Measurements from ENCODE around the gene RSL1D1.

RSL1D1 gene

GRCh38 chr16:11851294-11852091, at the start of gene RSL1D1:
TSS of gene RSL1D1 (minus strand) at chr16:11851542. CDS start at chr16:11851512, 30 bp downstream.
- no peak for TF ChIP-seq FOXP2 (optimal IDR thresholded peaks at IDR 0.05; ENCODE audit: control extremely low read depth, extremely low read length, insufficient read depth)
- no peak for TF ChIP-seq EZH2 (IDR thresholded peaks at IDR 0.05)
- peak; percentile 97 for TF ChIP-seq POLR2AphosphoS5 (IDR thresholded peaks at IDR 0.05; ENCODE audit: borderline replicate concordance, low read depth, low read length)
- Histone ChIP-seq H3K9me3 (ENCODE audit: low read depth, low read length) (no peaks in the 10 kb centered on the region), H3K27ac (peak within 1 kb of the TSS; percentile 85), H3K4me3 (peak within 1 kb of the TSS; percentile 98), H3K36me3 (ENCODE audit: insufficient read depth, low read length) (peaks cover 43% of the 10 kb centered on the region), H3K9ac (ENCODE audit: insufficient read length) (peak within 1 kb of the TSS; percentile 99)
- peak; percentile 65 for DNase-seq (ENCODE audit: low read depth, low spot score)

- DNase-seq (ENCODE audit: low read depth, low spot score) = no peak
- Histone ChIP-seq H3K9me3 (ENCODE audit: low read depth, low read length) (no peaks in the 10 kb centered on the region), H3K9ac (ENCODE audit: insufficient read length) (no peak overlapping the region), H3K4me3 (no peak overlapping the region), H3K27ac (no peak overlapping the region), H3K36me3 (ENCODE audit: insufficient read depth, low read length) (peaks cover 15% of the 10 kb centered on the region)
- TF ChIP-seq POLR2AphosphoS5 (IDR thresholded peaks at IDR 0.05; ENCODE audit: borderline replicate concordance, low read depth, low read length) = no peak
- TF ChIP-seq FOXP2 (optimal IDR thresholded peaks at IDR 0.05; ENCODE audit: control extremely low read depth, extremely low read length, insufficient read depth) = no peak
- TF ChIP-seq EZH2 (IDR thresholded peaks at IDR 0.05) = no peak
Observed at GRCh38 chr16:11901091-11901490, 49.7 kb upstream of the RSL1D1 start.

DNA sequence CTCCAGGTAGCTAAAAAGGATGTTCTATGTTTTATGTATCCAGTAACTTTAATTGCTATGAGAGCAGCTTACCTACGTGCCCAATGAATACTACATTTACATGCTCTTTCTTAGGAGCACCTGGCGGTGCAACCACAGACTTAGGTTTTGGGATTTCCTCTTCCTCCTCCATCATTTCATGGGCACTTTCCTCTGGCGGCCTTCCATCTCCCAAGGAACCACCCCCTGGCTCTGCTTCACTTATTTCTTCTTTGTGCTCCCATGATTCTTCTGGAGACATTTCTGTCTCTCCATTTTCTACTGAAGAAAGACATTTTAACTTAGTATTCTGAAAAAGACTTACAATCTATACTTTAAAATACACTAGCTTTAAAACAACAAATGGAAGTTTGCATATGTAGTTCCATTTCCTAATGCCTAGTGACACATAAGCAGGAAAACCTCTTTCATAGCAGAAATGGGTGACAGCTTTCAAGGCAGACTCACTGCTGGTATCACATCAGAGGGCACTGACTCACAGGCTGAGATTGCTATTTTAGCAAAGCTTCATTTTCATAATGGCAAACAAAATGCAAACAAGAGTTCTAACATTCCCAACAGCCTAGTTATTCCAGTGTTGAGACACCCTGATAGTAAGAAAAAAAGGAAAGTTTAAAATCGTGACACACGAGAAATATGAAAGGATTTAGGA, 45.3 kb upstream of the RSL1D1 start:
- H3K9ac ChIP-seq (ENCODE audit: insufficient read length) = no peak overlapping the region
- H3K9me3 ChIP-seq (ENCODE audit: low read depth, low read length) = no peaks in the 10 kb centered on the region
- peaks cover 38% of the 10 kb centered on the region for H3K36me3 ChIP-seq (ENCODE audit: insufficient read depth, low read length)
- no peak for DNase-seq (ENCODE audit: low read depth, low spot score)
- no peak overlapping the region for H3K4me3 ChIP-seq
- H3K27ac ChIP-seq = peak overlapping the region; percentile 42
- TF ChIP-seq EZH2 (IDR thresholded peaks at IDR 0.05) (no peak), POLR2AphosphoS5 (IDR thresholded peaks at IDR 0.05; ENCODE audit: borderline replicate concordance, low read depth, low read length) (no peak), FOXP2 (optimal IDR thresholded peaks at IDR 0.05; ENCODE audit: control extremely low read depth, extremely low read length, insufficient read depth) (no peak)

DNA sequence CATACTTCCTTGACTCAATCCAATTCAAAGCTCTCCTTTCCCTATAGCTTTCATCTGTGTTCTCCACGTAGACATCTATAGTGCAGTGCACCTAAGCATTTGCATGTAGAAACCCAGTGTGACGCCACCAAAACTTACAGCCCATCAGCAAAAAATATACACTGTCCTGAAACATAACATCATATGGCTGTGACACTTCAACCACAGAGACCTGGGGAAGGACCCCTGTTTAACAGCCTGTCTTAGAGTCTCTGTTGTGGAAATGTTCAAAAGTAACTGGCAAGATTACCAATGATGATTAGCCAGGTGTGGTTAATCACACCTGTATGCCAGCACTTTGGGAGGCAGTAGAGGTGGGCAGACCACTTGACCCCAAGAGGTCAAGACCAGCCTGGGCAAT, 42.2 kb upstream of the RSL1D1 start:
- Histone ChIP-seq H3K27ac (no peak overlapping the region), H3K9me3 (ENCODE audit: low read depth, low read length) (no peaks in the 10 kb centered on the region), H3K4me3 (no peak overlapping the region), H3K36me3 (ENCODE audit: insufficient read depth, low read length) (peaks cover 50% of the 10 kb centered on the region), H3K9ac (ENCODE audit: insufficient read length) (no peak overlapping the region)
- TF ChIP-seq EZH2 (IDR thresholded peaks at IDR 0.05) = no peak
- TF ChIP-seq POLR2AphosphoS5 (IDR thresholded peaks at IDR 0.05; ENCODE audit: borderline replicate concordance, low read depth, low read length) = no peak
- no peak for TF ChIP-seq FOXP2 (optimal IDR thresholded peaks at IDR 0.05; ENCODE audit: control extremely low read depth, extremely low read length, insufficient read depth)
- DNase-seq (ENCODE audit: low read depth, low spot score) = no peak

DNA sequence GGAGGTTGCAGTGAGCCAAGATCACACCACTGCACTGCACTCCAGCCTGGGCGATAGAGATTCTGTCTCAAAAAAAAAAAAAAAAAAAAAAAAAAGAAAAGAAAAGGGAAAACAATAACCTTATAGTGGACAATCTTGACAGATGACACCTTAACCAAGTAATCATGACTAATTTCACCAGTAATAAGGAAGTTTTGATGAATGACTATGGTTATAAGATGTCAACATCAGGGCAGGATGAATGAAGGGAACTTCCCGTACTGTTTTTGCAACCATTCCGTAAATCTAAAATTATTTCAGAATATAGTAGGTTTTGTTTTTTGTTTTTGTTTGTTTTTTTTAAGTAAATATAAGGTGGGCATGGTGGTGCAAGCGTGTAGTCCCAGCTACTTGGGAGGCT, 41.4 kb upstream of the RSL1D1 start:
- H3K4me3 ChIP-seq = no peak overlapping the region
- peaks cover 55% of the 10 kb centered on the region for H3K36me3 ChIP-seq (ENCODE audit: insufficient read depth, low read length)
- H3K9me3 ChIP-seq (ENCODE audit: low read depth, low read length) = no peaks in the 10 kb centered on the region
- H3K9ac ChIP-seq (ENCODE audit: insufficient read length) = no peak overlapping the region
- H3K27ac ChIP-seq = no peak overlapping the region
- DNase-seq (ENCODE audit: low read depth, low spot score) = no peak
- TF ChIP-seq FOXP2 (optimal IDR thresholded peaks at IDR 0.05; ENCODE audit: control extremely low read depth, extremely low read length, insufficient read depth) = no peak
- no peak for TF ChIP-seq POLR2AphosphoS5 (IDR thresholded peaks at IDR 0.05; ENCODE audit: borderline replicate concordance, low read depth, low read length)
- TF ChIP-seq EZH2 (IDR thresholded peaks at IDR 0.05) = no peak

DNA sequence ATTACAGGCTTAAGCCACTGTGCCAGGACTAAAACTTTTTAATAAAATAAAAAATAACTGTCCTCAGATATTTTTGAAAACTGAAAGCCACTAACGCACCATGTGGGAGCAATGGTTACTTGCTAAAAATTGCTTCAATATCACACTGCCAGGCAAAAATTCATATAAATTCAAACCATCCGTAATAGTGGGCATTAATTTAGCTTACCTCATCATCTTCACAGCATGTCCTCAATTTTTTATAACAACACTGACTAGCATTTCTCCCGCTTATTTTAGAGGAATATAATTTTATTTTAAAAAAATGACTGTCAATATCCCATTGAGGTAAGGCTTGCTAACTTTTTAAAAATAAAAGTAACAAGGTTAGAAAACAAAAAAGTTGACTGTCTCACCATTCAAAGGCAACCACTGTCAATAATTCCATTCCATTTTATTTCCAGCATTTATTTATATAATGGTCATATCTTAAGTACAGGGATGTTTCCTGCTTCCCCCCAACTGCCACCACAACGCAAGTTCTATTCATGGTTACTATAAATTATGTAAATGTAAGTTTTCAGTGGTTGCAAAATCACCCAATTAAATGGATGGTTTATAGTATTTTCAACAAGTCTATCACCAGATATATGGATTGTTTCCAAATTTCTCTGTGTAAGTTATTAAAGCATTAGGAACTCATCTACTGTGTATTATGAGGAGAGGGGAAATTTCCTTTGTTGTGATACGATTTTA, 39.1 kb upstream of the RSL1D1 start:
- peak overlapping the region; percentile 88 for H3K27ac ChIP-seq
- H3K4me3 ChIP-seq = peak overlapping the region; percentile 61
- H3K9me3 ChIP-seq (ENCODE audit: low read depth, low read length) = no peaks in the 10 kb centered on the region
- peaks cover 65% of the 10 kb centered on the region for H3K36me3 ChIP-seq (ENCODE audit: insufficient read depth, low read length)
- TF ChIP-seq POLR2AphosphoS5 (IDR thresholded peaks at IDR 0.05; ENCODE audit: borderline replicate concordance, low read depth, low read length) = no peak
- no peak for TF ChIP-seq FOXP2 (optimal IDR thresholded peaks at IDR 0.05; ENCODE audit: control extremely low read depth, extremely low read length, insufficient read depth)
- no peak for TF ChIP-seq EZH2 (IDR thresholded peaks at IDR 0.05)
- peak overlapping the region; percentile 10 for H3K9ac ChIP-seq (ENCODE audit: insufficient read length)
- peak; percentile 79 for DNase-seq (ENCODE audit: low read depth, low spot score)

GRCh38 chr16:11886881-11887280, 35.5 kb upstream of the RSL1D1 start:
- DNase-seq (ENCODE audit: low read depth, low spot score) = no peak
- Histone ChIP-seq H3K36me3 (ENCODE audit: insufficient read depth, low read length) (peaks cover 67% of the 10 kb centered on the region), H3K9me3 (ENCODE audit: low read depth, low read length) (no peaks in the 10 kb centered on the region), H3K27ac (no peak overlapping the region), H3K9ac (ENCODE audit: insufficient read length) (no peak overlapping the region), H3K4me3 (no peak overlapping the region)
- TF ChIP-seq FOXP2 (optimal IDR thresholded peaks at IDR 0.05; ENCODE audit: control extremely low read depth, extremely low read length, insufficient read depth) = no peak
- TF ChIP-seq POLR2AphosphoS5 (IDR thresholded peaks at IDR 0.05; ENCODE audit: borderline replicate concordance, low read depth, low read length) = no peak
- no peak for TF ChIP-seq EZH2 (IDR thresholded peaks at IDR 0.05)

GRCh38 chr16:11884035-11884434, 32.7 kb upstream of the RSL1D1 start:
- no peak overlapping the region for H3K4me3 ChIP-seq
- no peak overlapping the region for H3K27ac ChIP-seq
- no peak for TF ChIP-seq POLR2AphosphoS5 (IDR thresholded peaks at IDR 0.05; ENCODE audit: borderline replicate concordance, low read depth, low read length)
- TF ChIP-seq FOXP2 (optimal IDR thresholded peaks at IDR 0.05; ENCODE audit: control extremely low read depth, extremely low read length, insufficient read depth) = no peak
- TF ChIP-seq EZH2 (IDR thresholded peaks at IDR 0.05) = no peak
- no peak overlapping the region for H3K9ac ChIP-seq (ENCODE audit: insufficient read length)
- H3K9me3 ChIP-seq (ENCODE audit: low read depth, low read length) = no peaks in the 10 kb centered on the region
- no peak for DNase-seq (ENCODE audit: low read depth, low spot score)
- peaks cover 82% of the 10 kb centered on the region for H3K36me3 ChIP-seq (ENCODE audit: insufficient read depth, low read length)
